IMR-90 (cell line): ENCODE data around the gene ARL2.

Experiments used
- CEBPB ChIP-seq: IDR thresholded peaks from 2 replicates; pipeline ENCODE4 v1.6.1; 2012; ENCODE audit warnings: low read depth, low read length, improper control_type of control experiment
- CTCF ChIP-seq: conservative IDR thresholded peaks from 2 replicates; pipeline ENCODE4 v1.5.1; 2012; ENCODE audit warnings: mild to moderate bottlenecking, low read depth, low read length, improper control_type of control experiment
- ELK1 ChIP-seq: fragments of 150-350 bp; IDR thresholded peaks from 2 replicates; pipeline ENCODE4 v1.6.1; 2016; ENCODE audit warnings: low read depth, mild to moderate bottlenecking, low read length, moderate library complexity, borderline replicate concordance
- MXI1 ChIP-seq: IDR thresholded peaks from 2 replicates; pipeline ENCODE4 v1.6.1; 2012; ENCODE audit warnings: low read depth, mild to moderate bottlenecking, low read length, moderate library complexity, borderline replicate concordance
- POLR2A ChIP-seq: IDR thresholded peaks from 2 replicates; pipeline ENCODE4 v1.6.1; 2012; ENCODE audit warnings: mild to moderate bottlenecking, low read depth, low read length
- SMC3 ChIP-seq: fragments of 150-350 bp; IDR thresholded peaks from 2 replicates; pipeline ENCODE4 v1.6.1; 2016; ENCODE audit warnings: low read depth, mild to moderate bottlenecking, antibody characterized with exemption, low read length, moderate library complexity

- no peak for TF ChIP-seq POLR2A
- TF ChIP-seq CTCF, result no peak
- TF ChIP-seq ELK1, result no peak
- no peak for TF ChIP-seq CEBPB
- TF ChIP-seq SMC3, result no peak
- no peak for TF ChIP-seq MXI1
Measured at GRCh38 chr11:64967375-64967774, 46.6 kb upstream of the ARL2 start.
